Mammary epithelial cell (primary cell): ENCODE results near the gene DDX46.

Experiments
- EZH2 ChIP-seq: IDR thresholded peaks from 2 replicates; pipeline ENCODE4 v1.6.1; 2012; ENCODE audit warnings: low read length, inconsistent platforms, borderline replicate concordance
- TF ChIP-seq, protein P1 (sequence below), 2 donors: IDR thresholded peaks in 1 of 2; conservative IDR thresholded peaks in 1 of 2; 2 replicates each; pipeline ENCODE4 v1.5.1; 2011 to 2012; ENCODE audit warnings: inconsistent platforms in 2 of 2, low read length in 2 of 2, mild to moderate bottlenecking in 2 of 2, control low read depth in 1 of 2, low read depth in 1 of 2; ENCODE audit not compliant: insufficient read depth in 1 of 2; ENCODE audit errors: extremely low read depth in 1 of 2

DNA sequence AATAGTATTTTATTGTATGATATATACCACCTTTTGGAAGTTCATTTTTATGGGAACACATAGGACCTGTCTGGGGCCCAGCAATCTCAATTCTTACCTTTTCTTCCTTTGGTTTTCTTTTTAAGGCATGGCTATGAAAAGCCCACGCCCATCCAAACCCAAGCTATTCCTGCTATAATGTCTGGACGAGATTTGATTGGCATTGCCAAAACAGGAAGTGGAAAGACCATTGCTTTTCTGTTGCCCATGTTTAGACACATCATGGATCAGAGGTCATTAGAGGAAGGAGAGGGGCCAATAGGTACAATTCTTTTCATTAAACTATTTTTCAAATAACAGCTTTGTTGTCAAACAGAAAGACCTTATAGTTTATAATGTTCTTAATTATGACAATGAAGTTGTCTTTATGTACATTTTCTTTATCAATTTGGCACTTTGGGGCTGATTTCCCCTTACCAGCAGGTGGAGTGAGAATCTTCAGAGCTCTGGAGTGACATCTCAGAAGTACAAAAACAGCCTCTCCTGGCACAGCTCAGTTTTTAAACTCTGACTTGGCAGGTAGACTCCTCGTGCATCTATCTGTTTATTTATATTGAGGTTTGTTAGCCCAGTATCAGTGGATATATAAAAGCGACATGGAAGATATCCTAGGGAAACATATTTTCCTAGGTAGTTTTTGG is 25.8 kb downstream of the DDX46 start:
- TF ChIP-seq, protein P1, sequence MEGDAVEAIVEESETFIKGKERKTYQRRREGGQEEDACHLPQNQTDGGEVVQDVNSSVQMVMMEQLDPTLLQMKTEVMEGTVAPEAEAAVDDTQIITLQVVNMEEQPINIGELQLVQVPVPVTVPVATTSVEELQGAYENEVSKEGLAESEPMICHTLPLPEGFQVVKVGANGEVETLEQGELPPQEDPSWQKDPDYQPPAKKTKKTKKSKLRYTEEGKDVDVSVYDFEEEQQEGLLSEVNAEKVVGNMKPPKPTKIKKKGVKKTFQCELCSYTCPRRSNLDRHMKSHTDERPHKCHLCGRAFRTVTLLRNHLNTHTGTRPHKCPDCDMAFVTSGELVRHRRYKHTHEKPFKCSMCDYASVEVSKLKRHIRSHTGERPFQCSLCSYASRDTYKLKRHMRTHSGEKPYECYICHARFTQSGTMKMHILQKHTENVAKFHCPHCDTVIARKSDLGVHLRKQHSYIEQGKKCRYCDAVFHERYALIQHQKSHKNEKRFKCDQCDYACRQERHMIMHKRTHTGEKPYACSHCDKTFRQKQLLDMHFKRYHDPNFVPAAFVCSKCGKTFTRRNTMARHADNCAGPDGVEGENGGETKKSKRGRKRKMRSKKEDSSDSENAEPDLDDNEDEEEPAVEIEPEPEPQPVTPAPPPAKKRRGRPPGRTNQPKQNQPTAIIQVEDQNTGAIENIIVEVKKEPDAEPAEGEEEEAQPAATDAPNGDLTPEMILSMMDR (conservative IDR thresholded peaks at IDR 0.05 in 1 of 2, IDR thresholded peaks at IDR 0.05 in 1 of 2; ENCODE audit: extremely low read depth in 1 of 2, insufficient read depth in 1 of 2, low read depth in 1 of 2, low read length in 2 of 2), result peak in 1 of 2 donors; percentile 29
- TF ChIP-seq EZH2, result no peak
